Loucy (cell line): Measurements from ENCODE around the gene APLP2.

Experiments
- H2AFZ ChIP-seq: fragments of 200-600 bp; sonication (generic); 2 replicates; pipeline ENCODE4 v1.6.0; 2016; ENCODE audit warnings: antibody characterized with exemption, mild to moderate bottlenecking, low read length, moderate library complexity
- H3F3A ChIP-seq: fragments of 200-600 bp; 2 replicates; pipeline ENCODE4 v1.6.0; 2016; ENCODE audit warnings: antibody characterized with exemption, low read depth, mild to moderate bottlenecking
- H3K27me3 ChIP-seq: fragments of 200-600 bp; sonication (generic); 2 replicates; pipeline ENCODE4 v1.6.1; 2014; ENCODE audit warnings: low read length, mild to moderate bottlenecking; ENCODE audit not compliant: insufficient read depth, poor library complexity, severe bottlenecking
- H3K36me3 ChIP-seq: fragments of 200-600 bp; sonication (generic); 2 replicates; pipeline ENCODE4 v1.6.1; 2016; ENCODE audit warnings: low read length; ENCODE audit not compliant: insufficient read depth
- H3K4me1 ChIP-seq: fragments of 200-600 bp; sonication (generic); 2 replicates; pipeline ENCODE4 v1.5.1; 2014; ENCODE audit warnings: low read length, mild to moderate bottlenecking; ENCODE audit not compliant: insufficient read depth, poor library complexity, severe bottlenecking
- H3K4me2 ChIP-seq: fragments of 200-600 bp; sonication (generic); 2 replicates; pipeline ENCODE4 v1.6.0; 2014; ENCODE audit warnings: antibody characterized with exemption, low read length, low read depth, mild to moderate bottlenecking; ENCODE audit not compliant: poor library complexity, severe bottlenecking
- H3K4me3 ChIP-seq: fragments of 200-600 bp; sonication (generic); 2 replicates; pipeline ENCODE4 v1.5.1; 2014; ENCODE audit warnings: low read length, mild to moderate bottlenecking, mixed read lengths; ENCODE audit not compliant: poor library complexity, severe bottlenecking
- H3K79me2 ChIP-seq: fragments of 200-600 bp; sonication (generic); 2 replicates; pipeline ENCODE4 v1.6.1; 2014; ENCODE audit warnings: low read length; ENCODE audit not compliant: insufficient read depth
- H3K9ac ChIP-seq: fragments of 200-600 bp; sonication (generic); 2 replicates; pipeline ENCODE4 v1.6.0; 2014; ENCODE audit warnings: mild to moderate bottlenecking, low read depth, low read length, moderate library complexity; ENCODE audit not compliant: poor library complexity, severe bottlenecking
- H3K9me2 ChIP-seq: fragments of 200-600 bp; sonication (generic); replicated peaks from 2 replicates; pipeline ENCODE4 v1.6.1; 2016; ENCODE audit warnings: low read depth, low read length, mixed read lengths
- H3K9me3 ChIP-seq: fragments of 200-600 bp; sonication (generic); 2 replicates; pipeline ENCODE4 v1.6.1; 2014; ENCODE audit warnings: mild to moderate bottlenecking, antibody characterized with exemption, low read length, low read depth; ENCODE audit not compliant: insufficient read depth
- H4K20me1 ChIP-seq: fragments of 200-600 bp; sonication (generic); 2 replicates; pipeline ENCODE4 v1.6.0; 2014; ENCODE audit warnings: antibody characterized with exemption, low read length, mild to moderate bottlenecking; ENCODE audit not compliant: insufficient read depth, poor library complexity, severe bottlenecking
- EZH2phosphoT487 ChIP-seq: fragments of 200-600 bp; IDR thresholded peaks from 2 replicates; pipeline ENCODE4 v1.6.1; 2018; ENCODE audit warnings: antibody characterized with exemption, mild to moderate bottlenecking, moderate library complexity, borderline replicate concordance
- TF ChIP-seq, protein P1 (sequence below): fragments of 200-600 bp; sonication (generic); conservative IDR thresholded peaks from 2 replicates; pipeline ENCODE4 v1.5.1; 2014; ENCODE audit warnings: mild to moderate bottlenecking, antibody characterized with exemption, low read length

Gene APLP2

DNA sequence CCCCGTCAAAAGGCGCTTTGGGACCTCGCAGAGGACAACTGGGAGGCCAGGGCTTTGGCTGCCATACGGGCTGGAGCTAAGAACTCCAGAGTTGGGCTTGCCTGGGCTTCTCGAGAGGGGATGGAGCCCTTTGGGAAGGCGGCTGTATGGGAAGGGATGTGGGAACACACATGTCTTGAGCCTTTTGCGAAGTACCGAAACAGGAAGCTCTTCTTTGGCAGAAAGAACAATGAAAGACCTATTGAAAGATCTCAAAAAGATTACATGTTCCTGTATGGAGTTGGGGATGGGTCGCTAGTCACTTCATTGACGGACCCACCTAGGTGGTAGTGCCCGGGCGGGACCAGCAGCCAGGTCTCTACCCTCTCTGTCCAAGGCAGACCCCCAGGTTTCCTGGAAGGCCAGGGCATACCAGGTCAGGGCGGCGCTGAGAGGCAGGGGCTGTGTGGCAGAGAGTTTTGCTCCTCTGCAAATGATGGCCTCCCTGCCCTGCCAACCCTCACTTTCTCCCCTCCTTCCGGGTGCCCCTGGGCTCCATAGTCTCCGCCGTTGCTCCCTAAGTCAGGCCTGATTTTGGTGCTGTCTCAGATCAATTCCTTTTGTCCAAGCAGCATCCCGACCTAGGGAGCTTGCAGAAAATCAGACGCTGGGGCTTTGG, 90.9 kb downstream of the APLP2 start:
- H3F3A ChIP-seq = no peaks in the 10 kb centered on the region
- H3K36me3 ChIP-seq = no peaks in the 10 kb centered on the region
- TF ChIP-seq, protein P1, sequence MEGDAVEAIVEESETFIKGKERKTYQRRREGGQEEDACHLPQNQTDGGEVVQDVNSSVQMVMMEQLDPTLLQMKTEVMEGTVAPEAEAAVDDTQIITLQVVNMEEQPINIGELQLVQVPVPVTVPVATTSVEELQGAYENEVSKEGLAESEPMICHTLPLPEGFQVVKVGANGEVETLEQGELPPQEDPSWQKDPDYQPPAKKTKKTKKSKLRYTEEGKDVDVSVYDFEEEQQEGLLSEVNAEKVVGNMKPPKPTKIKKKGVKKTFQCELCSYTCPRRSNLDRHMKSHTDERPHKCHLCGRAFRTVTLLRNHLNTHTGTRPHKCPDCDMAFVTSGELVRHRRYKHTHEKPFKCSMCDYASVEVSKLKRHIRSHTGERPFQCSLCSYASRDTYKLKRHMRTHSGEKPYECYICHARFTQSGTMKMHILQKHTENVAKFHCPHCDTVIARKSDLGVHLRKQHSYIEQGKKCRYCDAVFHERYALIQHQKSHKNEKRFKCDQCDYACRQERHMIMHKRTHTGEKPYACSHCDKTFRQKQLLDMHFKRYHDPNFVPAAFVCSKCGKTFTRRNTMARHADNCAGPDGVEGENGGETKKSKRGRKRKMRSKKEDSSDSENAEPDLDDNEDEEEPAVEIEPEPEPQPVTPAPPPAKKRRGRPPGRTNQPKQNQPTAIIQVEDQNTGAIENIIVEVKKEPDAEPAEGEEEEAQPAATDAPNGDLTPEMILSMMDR = no peak
- TF ChIP-seq EZH2phosphoT487 = no peak
- H3K79me2 ChIP-seq = no peaks in the 10 kb centered on the region
- no peak overlapping the region for H2AFZ ChIP-seq
- no peaks in the 10 kb centered on the region for H3K27me3 ChIP-seq
- H4K20me1 ChIP-seq = no peaks in the 10 kb centered on the region
- H3K9me2 ChIP-seq = no peaks in the 10 kb centered on the region
- H3K4me1 ChIP-seq = no peaks in the 10 kb centered on the region
- no peak overlapping the region for H3K9ac ChIP-seq
- no peak overlapping the region for H3K4me2 ChIP-seq
- no peaks in the 10 kb centered on the region for H3K9me3 ChIP-seq
- H3K4me3 ChIP-seq = no peak overlapping the region

- no peaks in the 10 kb centered on the region for H3K79me2 ChIP-seq
- no peaks in the 10 kb centered on the region for H3K36me3 ChIP-seq
- H3K4me1 ChIP-seq = no peaks in the 10 kb centered on the region
- no peaks in the 10 kb centered on the region for H3K9me3 ChIP-seq
- no peak overlapping the region for H3K4me3 ChIP-seq
- H3F3A ChIP-seq = no peaks in the 10 kb centered on the region
- H3K9me2 ChIP-seq = no peaks in the 10 kb centered on the region
- no peak overlapping the region for H3K4me2 ChIP-seq
- TF ChIP-seq, protein P1 = no peak
- TF ChIP-seq EZH2phosphoT487 = no peak
- no peaks in the 10 kb centered on the region for H3K27me3 ChIP-seq
- no peaks in the 10 kb centered on the region for H4K20me1 ChIP-seq
- no peak overlapping the region for H2AFZ ChIP-seq
- no peak overlapping the region for H3K9ac ChIP-seq
Observed at GRCh38 chr11:130161441-130162145, 91.9 kb downstream of the APLP2 start.

DNA sequence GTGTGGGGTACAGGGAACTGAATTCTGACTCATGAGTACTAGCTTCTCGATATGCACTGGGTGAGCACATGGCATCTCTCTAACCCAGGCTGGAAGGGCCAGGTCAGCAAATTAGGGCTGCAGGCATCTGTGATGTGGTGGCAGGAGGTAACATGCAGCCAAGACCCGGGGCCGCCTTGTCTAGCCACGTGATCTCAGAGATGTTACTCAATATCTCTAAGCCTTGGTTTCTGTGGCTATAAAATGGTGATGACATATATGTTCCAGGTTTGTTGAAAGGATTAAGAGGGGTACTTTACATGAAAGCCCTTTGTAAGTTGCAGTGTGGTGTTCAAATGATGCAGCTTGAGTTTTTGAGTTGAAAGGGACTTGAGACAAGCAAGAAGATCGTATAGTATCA, 93.0 kb downstream of the APLP2 start:
- no peak overlapping the region for H3K9ac ChIP-seq
- no peaks in the 10 kb centered on the region for H3K36me3 ChIP-seq
- H3K4me2 ChIP-seq = no peak overlapping the region
- H2AFZ ChIP-seq = no peak overlapping the region
- no peaks in the 10 kb centered on the region for H3K27me3 ChIP-seq
- no peaks in the 10 kb centered on the region for H4K20me1 ChIP-seq
- H3K9me2 ChIP-seq = no peaks in the 10 kb centered on the region
- no peaks in the 10 kb centered on the region for H3K9me3 ChIP-seq
- TF ChIP-seq EZH2phosphoT487 = no peak
- TF ChIP-seq, protein P1 = no peak
- H3K79me2 ChIP-seq = no peaks in the 10 kb centered on the region
- no peaks in the 10 kb centered on the region for H3F3A ChIP-seq
- H3K4me1 ChIP-seq = no peaks in the 10 kb centered on the region
- H3K4me3 ChIP-seq = no peak overlapping the region
